GM18867 (cell line): Measurements from ENCODE around the gene RANGAP1.

Experiments
- ATAC-seq: cut with Tn5 transposase; IDR thresholded peaks from one replicate; pipeline ENCODE4 v1.9.1; 2021; ENCODE audit warnings: mild to moderate bottlenecking, moderate library complexity; ENCODE audit not compliant: unreplicated experiment

RANGAP1 gene, protein sequence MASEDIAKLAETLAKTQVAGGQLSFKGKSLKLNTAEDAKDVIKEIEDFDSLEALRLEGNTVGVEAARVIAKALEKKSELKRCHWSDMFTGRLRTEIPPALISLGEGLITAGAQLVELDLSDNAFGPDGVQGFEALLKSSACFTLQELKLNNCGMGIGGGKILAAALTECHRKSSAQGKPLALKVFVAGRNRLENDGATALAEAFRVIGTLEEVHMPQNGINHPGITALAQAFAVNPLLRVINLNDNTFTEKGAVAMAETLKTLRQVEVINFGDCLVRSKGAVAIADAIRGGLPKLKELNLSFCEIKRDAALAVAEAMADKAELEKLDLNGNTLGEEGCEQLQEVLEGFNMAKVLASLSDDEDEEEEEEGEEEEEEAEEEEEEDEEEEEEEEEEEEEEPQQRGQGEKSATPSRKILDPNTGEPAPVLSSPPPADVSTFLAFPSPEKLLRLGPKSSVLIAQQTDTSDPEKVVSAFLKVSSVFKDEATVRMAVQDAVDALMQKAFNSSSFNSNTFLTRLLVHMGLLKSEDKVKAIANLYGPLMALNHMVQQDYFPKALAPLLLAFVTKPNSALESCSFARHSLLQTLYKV

GRCh38 chr22:41285820-41286638, at the start of gene RANGAP1:
TSS of gene RANGAP1 (minus strand) at chr22:41286187. CDS start at chr22:41281044, 5,143 bp downstream.
- peak; percentile 94 for ATAC-seq

- no peak for ATAC-seq
Measured at GRCh38 chr22:41334951-41335635, 49.1 kb upstream of the RANGAP1 start.

DNA sequence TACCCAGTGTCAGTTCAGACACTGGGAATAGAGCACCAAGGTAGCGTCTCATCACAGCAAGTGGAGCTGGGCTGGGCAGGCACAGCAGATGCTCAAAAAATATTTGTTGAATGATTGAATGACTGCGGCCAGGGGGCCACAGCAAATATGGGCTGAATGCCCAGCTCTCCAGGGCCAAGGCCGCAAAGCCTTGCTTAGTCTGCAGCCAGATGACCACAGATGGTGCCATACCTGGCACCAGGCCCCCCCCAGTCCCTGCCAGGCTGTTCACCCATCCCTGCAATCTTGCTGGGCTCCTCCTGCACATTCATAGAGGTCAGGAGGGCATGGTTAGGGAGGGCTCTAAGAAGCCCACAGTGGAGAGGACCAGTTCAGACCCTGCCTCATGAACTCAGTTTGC, 48.2 kb upstream of the RANGAP1 start:
- ATAC-seq: no peak

DNA sequence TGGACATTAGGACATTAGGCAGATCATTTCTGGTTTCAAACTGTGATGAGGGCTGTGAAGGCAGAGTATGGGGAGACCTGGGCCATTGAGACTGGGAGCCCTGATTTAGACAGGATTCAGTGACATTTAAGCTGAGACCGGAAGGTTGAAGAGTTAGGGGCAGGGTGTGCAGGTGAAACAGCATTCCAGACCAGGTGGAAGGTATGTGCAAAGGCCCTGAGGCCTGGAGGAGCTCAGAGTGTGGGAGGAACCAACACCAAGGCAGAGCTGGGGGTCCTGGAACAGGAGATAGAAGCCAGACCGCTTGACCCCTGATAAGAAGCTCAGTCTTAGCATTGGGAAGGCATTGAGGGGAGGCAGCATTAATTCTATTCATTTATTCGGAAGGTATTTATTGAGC, 47.8 kb upstream of the RANGAP1 start:
- no peak for ATAC-seq

GRCh38 chr22:41332217-41332939, 46.4 kb upstream of the RANGAP1 start:
- no peak for ATAC-seq

DNA sequence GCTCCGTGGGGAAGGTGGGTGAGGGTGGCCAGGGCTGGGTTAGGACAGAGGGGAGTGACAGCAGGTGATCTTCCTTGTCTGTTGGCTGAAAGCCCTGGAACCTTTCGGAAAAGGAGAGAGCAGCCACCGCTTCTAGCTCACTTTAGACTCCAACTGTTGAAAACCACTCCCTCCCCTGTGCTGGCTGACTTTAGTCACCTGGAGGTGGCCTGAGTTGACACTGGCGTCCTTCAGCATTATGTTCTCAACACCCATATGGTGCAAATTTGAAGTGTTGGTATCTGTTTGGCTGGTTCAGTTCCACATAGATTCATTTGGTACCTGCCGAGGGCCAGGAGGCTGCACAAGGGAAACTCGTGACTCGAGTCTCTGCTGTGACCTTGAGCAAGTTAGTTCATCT, 44.2 kb upstream of the RANGAP1 start:
- no peak for ATAC-seq

DNA sequence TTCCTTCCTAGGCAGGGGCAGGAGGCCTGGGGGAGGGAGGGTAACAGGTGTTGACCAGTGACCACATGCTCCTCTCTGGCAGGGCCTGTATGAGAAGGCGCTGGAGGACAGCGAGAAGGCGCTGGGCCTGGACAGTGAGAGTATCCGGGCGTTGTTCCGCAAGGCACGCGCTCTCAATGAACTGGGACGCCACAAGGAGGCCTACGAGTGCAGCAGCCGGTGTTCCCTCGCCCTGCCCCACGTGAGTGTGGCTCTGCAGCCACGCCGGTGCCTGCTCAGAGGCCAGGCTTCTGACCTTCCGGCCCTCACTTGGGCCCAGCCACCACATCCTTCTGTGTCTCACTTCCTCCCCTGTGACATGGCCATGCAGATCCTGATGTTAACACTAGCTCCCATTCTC, 41.1 kb upstream of the RANGAP1 start:
- ATAC-seq: no peak

GRCh38 chr22:41324821-41325528, 39.0 kb upstream of the RANGAP1 start:
- no peak for ATAC-seq

DNA sequence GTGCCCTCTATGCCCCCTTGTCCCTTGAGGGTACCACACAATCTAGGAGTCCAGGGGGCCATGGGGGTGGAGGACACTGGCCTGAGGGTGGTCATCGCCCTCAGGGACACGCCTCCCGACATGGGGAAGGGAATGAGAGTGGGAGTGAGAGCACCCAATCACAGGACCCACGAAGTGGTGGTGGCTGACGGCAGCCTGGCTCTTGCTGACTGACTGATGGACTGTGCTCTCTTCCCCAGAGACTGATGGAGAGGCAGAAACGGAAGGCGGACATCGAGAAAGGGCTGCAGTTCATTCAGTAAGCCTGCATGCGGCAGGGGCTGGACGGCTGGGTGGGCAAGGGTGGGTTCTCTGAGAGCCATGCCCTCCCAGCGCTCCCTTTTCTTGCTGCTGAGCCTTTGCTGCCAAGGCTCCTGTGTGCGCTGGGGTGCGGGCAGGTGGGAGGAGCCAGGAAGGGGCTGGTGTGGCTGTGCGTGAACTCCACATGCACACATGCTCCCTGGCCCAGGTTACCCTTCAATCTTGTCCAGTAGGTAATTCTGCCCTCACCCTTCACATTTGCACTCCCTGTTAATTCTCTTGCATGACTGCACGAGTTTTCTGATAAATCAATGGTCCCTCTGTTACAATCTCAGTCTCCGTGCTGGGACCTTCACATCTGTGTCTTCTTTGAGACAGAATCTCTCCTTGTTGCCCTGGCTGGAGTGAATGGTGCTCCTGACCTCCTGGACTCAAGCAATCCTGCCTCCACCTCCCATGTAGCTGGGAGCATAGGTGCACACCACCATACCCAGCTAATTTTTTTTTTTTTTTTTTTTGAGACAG, 34.6 kb upstream of the RANGAP1 start:
- no peak for ATAC-seq

DNA sequence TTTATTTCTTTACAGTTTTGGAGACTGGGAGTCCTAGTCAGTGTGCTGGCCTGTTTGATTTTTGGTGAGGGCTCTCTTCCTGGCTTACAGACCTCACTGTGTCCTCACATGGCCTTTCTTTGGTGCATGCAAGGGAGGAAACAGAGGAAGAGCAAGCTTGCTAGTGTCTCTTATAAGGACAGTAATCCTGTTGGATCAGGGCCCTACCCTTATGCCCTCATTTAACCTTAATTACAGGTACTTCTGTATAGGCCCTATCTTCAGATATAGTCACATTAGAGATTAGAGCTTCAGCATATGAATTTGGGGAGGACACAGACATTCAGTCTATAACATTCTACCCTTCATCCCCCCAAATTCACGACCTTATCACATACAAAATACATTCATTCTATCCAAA, 29.6 kb upstream of the RANGAP1 start:
- no peak for ATAC-seq

DNA sequence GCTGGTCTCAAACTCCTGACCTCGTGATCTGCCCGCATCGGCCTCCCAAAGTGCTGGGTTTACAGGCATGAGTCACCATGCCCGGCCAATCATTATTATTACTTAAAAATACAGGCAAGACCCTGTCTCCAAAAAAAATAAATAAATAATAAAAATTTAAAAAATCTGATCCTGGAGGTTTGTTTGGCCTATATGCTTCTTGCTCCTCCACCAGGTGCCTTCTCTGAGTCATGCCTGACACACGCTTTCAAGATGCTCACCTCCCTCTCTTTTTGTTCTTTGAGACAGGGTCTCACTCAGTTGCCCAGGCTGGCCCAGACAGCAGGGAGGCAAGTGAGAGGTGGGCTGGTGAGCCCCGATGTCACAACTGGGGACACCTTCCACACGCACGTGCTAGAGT, 28.8 kb upstream of the RANGAP1 start:
- no peak for ATAC-seq

- ATAC-seq: no peak
Measured at GRCh38 chr22:41311487-41311886, 25.5 kb upstream of the RANGAP1 start.

- no peak for ATAC-seq
Measured at GRCh38 chr22:41310336-41310735, 24.3 kb upstream of the RANGAP1 start.

DNA sequence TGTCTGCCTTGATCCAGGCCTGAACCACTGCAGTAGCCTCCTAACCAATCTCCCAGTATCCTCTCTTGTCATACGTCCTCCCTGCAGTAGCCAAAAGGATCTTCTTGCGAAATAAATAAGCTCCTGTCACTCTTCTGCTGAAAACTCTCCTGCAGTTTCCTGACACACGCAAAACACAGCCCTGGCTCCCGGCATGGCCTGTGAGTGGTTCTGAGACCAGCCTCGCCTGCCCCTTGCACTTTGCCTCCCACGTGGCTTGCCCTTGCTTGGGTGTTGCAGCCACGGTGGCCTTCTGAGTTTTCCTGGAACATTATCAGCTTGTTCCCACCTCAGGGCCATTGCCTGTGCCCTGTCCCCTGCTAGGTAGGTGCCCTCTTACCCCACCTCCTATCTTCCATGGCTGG, 22.6 kb upstream of the RANGAP1 start:
- ATAC-seq: no peak

DNA sequence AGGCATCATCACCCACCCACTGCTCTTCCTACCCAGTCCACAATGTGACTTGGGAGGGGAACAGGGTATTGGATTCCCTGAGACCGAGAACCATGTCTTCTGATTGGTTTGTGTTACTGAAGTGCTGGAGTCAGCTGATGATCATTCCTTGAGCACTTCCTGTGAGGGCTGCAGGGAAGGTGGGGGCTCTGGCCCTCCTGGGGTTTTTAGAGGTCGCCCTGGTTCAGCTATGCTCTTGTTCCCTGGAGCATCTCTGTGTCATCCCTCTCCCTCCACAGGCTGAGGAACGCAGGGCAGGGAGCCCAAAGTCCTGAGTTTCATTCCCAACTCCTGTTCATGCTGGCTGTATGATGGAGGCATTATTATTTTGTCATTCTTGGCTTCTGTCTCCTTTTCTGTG, 22.1 kb upstream of the RANGAP1 start:
- no peak for ATAC-seq

- no peak for ATAC-seq
Measured at GRCh38 chr22:41305646-41306045, 19.7 kb upstream of the RANGAP1 start.

DNA sequence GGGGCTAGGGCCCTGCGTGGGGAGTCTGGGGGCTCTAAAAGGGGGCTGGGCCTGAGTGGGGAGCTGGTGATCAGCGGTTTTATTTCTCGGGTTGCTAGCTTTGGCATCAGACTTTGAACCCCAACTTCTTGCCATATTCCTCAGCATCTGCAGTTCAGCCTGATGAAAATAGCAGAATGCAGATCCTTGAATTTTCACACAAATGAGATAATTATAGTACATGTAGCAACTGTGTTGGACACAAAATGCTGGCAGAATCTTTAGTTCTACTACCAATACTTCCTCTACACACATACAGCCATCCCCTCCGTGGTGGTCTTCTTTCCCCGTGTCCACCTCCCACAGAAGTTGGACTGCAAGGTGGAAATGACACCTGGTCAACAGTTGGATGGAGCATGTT, 16.8 kb upstream of the RANGAP1 start:
- no peak for ATAC-seq

DNA sequence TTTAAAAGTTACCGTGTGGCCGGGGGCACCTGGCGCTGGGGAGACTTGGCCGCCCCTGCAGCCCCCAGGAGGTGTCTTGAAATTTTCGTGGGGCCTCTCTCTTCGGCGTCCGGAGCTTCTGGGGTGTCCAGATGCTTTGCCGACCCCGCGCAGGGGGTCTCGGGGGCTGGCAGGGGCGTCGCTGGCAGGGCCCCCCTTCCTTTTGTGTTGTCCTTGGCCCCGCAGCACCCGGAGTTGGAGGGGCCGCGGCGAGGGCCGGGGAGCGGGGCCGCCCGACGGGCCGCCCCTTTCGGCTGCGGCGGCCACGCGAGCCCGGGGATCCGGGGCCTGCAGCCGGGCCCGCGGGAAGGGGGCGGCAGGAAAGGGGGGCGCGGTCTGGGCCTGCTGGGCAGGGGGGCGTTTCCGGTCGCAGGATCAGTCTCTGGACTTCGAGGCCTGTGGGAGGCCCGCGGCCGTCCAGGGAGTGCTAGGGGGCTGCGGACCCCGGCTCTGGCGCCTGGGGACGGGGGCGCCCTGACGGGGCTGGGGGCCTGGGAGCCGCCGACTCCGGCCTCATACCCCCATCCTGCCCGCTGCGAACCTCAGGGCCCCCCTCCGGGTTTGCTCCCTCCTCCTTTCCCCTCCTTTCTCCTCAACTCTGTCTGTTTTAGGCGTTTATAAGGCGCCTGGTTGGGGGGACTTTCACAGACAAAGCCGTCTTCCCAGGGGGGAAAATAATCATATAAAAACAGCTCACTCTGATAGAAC, 16.2 kb upstream of the RANGAP1 start:
- peak; percentile 18 for ATAC-seq
